HG03439 (cell line): ENCODE measurements around the gene NAA10.
A peak's percentile ranks its signal among the peaks of the same experiment; 100 is the strongest.

Source experiments
- ATAC-seq: cut with Tn5 transposase; IDR thresholded peaks from one replicate; pipeline ENCODE4 v1.9.1; 2021; ENCODE audit warnings: mild to moderate bottlenecking, moderate library complexity; ENCODE audit not compliant: unreplicated experiment

The NAA10 gene

DNA sequence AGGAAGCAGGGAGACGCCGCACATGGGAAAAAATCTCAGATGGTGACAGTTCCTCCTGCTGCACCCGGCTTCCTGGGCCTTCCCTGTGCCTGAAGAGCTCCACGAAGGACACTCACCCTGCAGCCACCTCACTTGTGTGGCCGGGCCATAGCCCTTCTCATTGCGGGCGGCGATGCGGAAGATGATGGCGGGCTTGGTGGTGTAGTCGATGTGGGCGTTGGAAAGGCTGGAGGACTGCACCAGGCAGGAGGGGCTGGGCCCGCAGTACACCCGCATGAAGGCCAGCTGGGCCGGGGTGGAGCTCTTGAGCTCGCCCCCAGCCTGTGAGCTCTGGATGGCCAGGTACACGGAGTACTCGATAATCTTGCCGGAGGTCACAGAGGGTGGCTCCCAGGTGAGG is 15.3 kb upstream of the NAA10 start:
- ATAC-seq: no peak

DNA sequence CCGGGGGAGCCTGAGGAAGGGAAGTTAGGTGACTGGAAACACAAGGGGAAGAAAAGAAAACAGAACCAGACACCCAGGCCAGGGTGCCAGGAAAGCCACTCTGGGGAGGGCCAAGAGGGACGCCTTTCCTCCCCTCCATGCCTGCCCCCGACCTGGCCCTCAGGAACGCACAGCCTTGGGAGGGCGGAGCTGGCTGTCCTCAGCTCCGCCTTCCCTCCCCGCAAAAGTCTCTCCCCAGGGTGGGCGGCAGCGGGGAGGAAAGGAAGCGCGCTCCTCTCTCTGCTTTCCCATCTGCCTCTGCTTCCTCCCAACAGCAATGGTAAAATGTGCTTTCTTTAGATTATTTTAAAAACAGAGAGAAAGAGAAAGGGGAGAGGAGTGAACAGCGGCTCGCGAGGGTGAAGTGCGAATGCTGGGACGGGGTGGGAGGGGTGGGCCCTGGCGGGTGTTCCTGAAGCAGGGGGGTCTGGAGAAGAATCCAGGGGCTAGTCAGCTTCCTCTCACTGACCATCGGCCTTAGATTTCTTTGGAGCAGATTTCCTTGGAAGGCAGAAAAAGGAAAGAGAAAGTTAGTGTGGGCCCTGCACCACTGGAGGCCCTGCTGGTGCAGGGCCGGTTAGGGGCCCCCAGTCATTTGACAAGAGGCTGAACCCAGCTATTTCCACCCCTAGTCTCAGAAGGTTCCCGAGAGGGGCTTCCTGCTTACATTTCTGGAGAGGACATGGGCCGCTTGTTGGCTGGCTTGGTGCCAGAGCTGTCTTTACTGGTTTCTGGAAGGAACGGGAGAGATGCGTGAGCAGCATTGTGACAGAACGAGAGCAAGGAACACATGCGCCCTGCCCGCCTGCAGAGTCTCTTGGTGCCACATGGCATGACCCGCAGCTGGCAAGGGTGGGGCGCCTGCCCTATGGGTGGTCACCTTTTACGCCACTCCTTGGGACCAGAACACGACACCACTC is 14.3 kb upstream of the NAA10 start:
- ATAC-seq: no peak

DNA sequence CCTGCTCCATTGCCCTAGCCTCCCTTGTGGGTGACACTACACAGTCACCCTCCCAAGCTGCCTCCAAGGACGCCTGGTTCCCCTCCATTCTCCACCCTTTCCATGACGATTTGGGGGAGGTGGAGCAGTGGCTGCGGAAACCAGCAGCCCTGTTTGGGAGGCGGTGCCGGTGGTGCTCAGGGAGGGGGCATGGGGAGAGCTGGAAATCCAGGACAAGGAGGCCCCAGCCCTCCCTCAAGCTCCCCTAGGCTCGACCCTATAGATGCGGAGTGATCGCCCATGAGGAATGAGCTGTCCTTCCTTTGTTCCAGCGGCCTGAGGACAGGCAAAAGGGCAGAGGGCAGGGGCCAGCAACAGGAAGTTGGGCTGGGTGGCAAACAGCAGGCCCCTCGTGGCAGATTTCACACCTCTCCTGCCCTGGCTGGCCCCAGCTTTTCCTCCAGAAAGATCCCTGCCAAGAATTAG is 13.2 kb upstream of the NAA10 start:
- no peak for ATAC-seq

DNA sequence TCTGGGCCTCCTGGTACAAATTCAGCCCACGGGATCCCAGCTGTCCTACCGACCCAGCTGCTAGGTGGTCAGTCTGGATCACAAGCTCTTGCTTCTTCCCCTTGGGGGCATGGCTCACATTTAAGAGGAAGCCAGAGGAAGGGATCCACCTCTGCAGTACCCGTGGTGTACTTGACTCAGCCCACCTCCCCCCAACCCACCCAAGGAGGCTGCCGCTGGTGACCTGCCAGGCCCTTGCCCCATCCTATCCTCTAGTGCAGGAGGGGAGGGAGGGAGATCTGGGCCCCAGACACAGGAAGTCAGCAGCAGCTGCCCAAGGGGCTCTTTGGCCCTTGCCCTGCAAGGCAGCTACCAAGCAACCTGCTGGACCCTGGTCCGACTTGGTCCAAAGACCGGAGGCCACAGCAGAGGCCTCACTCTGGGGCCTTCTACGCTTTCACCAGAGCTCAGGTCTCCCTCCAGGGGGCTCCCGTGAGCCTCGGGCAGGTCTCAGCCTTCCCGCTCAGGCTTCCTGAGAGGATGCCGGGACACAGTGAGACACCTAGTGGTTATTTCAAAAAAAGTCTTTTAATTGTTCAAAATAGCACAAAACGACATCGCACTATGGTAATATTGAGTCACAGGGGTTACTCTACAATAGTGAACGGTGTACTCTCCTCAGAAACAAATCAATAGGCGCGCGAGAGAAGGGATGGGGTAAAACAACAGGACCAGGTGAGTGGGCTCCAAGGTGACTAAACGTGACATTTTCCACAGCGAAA is 12.4 kb upstream of the NAA10 start:
- peak; percentile 55 for ATAC-seq

DNA sequence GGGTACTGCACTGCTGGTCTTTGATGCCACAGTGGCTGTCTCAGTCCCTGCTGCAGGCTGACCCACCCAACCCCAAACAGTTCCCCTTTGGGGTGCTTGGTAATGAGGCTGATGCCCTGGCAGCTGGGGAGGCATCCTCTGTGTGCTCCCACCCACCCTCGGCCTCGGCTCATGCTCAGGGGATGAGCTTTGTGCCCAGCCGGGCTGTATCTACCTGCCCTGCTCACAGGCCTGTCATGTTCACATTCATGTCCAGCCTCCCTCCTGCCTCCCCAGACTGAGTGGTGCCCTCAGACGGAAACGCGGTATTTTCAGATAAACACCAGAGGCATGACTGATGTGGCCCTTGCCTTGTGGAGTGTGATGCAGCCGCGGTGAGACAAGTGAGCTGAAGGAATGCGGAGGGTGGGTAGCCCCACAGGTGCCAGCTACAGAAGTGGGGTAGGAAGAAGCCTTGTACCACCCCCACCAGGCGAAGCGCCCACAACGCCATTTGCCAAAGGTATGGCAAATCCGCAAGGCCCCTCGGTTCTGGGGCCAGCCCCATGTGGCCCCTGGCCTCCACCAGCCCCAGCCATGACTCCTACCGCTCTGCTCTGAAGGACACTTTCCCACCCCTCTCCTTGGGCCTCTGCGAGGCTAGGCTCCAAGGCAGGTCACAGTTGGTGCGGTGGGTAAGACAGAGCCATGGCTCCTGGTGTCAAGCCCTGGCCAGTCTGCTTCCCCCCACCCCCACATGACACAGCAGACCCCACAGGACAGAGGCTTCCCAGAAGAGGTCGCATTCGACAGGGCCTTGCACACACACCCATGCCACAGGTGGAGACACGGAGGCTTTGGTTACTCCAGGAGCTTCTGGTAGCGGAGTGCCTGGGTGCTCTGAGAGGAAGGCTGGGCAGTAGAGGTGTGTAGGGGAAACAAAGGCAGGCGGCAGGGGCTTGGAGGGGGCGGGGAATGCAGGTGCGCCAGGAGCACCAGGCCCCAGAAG is 11.4 kb upstream of the NAA10 start:
- ATAC-seq: no peak

DNA sequence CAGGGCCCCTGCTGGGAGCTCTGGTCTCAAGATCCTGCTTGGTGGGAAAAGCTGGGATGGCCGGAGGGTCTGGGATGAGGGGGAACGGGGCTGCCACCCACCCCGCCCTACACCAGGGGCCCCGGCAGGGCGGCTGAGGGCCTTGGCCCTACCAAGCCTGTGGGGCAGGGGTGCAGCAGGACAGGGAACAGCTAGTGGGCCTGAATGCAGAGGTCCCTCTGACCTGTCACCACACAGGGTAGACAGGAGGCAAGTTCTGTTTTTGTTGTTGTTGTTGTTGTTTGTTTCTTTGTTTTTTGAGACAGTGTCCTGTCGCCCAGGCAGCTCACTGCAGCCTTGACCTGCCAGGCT is 9.9 kb upstream of the NAA10 start:
- no peak for ATAC-seq

DNA sequence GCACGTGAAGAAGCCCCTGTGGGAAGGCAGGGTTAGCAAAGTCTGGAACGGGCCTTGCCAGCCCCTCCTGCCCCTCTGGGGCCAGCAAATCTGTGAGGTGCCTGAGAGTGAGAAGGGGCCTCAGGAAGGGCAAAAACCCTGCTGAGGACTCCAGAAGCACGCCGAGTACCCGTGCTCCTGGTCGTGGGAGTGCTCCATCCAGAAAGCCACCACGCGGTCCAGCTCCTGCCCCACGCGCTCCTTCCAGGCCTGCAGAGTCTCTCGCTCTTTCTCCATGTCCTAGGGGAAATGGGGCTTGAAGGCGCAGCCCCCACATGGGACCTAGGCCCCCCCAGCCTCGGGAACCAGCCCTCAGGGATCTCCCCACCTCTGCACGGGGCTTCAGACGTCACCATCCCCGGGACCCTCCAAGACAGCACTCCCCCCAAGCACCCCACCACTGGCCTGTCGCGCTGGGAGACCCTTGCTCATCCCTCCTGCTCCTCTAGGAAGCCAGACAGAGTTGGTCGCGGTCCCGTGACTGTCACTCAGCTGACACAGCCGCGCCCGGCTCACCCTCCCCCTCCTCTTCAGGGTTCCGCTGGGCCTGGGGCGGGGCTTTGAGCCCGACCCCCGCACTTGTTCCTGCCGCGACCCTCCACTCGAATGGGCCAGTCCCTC is 9.4 kb upstream of the NAA10 start, which contains the start of gene RENBP:
RENBP (minus strand) TSS at position 504 of the 660 bp plus-strand sequence; CDS start at position 471, 33 bp downstream.
- no peak for ATAC-seq

DNA sequence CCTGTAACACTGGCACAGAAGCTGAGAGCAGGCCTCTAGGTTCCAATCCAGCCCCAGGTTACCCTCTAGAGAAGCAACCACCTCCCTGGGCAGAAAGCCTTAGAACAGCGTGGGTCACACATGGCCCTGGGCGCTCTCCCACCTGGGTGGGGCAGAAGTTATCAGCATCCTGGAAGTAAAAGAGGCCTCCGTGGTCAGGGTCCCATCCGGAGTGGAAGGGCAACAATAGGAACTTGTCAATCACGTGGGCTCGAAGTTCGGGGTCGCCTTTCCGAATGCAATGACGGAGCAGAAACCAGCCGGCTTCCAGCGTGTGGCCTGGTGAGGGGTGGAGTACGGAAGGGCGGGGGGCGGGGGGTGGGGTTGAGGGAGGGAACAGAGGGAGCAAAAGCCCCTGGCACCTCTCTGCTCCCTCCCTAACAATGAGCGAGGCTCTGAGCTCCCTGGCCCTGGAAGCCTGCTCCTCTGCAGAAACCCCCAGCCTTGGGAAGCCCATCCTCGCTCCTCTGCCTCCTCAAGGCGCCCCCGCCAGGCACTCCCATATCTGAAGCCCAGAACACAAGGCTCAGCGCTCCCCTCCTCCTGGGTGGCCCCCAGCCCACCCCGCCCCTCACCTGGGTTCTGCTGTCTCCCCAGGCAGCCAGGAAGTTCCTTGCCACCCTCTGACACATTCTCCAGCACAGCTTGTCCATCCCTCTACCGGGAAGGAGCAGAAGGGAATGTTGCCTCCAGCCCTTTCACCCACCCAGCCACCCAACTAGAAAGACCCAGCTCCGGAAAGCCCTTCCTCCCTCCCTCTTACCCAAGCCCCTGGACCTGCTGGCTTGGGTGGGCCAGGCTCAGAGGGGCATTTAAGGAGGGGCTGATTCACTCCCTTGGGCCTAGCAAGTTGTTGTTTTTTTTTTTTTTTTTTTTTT is 6.8 kb upstream of the NAA10 start:
- no peak for ATAC-seq

DNA sequence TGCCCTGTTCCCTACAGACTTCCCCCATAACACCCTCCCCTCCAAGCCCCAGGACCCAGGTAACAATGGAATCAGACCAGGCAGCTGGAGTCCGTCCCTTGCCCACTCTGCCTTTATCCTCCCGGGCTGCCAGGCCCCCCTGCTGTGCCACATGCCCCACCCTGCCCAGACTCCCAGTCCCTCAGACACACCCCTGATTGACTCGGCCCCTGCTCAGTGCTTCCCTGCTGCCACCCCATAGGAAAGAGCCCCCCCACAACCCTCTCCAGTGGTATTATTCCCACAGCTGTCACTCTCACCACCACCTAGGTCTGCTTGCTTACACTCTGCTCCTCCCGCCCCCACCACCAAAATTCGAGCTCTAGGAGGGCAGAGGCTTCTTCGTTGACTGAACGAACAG is 4.7 kb upstream of the NAA10 start:
- ATAC-seq: no peak

DNA sequence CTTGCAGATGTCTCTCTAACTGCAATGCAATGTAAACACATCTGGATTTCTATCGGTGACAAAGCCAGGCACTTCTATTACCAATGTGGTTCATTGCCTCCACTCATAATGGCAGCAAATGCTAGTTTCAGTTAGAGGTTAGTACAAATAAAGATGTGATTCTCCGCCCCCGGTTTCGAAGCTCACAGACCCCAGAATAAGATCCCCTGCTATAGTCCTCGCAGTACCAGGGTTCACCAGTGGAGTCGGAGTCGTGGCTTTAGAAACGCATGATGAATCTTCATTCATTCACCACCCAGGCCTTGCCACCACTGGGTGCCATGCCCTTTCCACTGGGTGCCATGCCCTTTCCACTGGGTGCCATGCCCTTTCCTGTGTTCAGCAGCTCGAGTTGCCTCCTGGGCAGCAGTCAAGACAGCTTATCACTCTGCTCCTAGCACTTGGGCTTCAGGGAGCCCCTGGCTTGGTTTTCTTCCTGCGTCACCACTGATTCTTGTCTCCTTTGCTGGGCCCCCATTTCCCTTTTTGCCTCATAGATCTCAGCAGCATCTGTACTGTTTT is 3.5 kb upstream of the NAA10 start:
- no peak for ATAC-seq

DNA sequence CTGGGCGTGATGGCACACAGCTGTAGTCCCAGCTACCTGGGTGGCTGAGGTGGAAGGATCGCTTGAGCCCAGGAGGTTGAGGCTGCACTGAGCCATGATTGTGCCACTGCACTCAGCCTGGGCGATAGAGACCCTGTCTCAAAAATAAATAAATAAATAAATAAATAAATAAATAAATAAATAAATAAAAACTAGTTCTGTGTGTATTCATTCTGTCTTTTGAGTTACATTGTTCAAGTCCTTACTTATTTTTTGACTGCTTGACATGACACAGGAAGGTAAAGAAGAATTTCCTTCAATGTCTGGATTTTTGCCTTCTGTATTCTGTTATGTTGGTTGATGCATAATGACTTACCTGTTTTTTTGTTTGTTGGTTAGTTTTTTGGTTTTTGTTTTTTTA is 2.2 kb upstream of the NAA10 start:
- no peak for ATAC-seq

DNA sequence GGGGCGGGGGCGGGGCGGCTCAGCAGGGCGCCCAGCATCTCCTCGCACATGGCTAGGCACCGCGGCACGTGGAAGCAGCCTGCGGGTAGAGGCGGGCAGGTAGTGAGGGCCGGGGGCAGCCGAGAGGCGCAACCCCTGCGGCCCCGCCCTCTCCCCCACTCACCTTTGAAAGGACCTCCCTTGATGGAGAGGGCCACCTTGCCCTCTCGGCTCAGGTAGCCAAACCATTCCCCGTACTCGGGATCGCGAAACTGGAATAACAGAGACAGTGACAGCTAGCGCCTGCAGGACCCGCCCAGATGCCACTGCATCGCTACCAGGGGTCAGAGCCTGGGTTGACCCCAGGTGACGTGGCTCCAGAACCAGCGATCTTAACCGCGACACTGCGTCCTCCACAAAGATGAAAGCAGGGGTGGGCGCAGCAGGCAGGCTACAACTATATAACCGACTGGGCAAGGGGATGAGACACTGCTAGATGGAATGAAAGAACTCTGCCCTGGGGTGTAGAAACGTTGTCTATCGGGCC is 552 bp upstream of the NAA10 start:
- ATAC-seq: no peak

DNA sequence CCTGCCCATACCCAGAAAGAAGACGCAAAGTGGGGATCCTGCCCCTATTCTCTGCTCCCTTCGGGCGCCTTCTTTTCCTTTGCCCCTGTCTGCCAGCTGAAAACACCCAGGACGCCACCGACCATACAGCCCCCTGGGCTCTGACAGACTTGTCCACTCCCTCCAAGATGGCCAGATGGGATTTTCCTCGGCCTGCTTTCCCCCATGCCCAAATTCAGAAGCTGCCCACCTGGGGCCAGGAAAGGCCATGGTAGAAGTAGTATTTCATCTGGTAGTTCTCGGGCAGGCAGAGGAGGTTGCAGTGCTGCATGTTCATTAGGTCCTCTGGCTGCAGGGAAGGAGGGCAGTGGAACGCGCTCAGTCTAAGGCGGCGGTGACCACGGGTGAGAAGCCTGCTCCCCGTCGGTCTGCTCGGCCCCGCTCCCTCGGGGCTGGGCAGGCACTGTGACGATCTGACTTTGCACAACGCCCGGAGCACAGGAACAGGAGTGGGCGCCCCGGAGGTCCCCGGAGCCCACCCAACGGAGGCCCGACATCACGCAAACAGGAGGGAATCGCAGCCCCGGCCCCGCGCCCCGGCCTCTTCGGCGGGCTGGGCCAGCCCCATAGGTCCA is 582 bp downstream of the NAA10 start:
- no peak for ATAC-seq

DNA sequence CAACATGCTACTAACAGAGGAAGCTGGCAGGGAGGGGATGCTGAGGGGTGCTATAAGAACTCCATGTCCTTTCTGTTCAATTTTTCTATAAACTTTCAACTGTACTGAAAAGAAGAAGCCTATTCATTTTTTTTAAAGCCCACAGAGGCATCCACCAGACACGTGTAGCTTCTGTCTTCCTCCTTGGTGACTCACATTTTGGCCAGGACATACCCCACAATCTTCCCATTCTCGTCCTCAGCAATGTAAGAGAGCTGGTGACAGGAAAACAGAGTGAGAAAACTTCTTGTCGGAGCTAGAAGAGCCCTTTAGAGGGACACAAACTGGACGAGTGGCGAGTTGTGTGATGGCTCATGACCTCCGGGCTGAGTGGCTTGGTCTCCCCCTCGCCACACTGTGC is 1.1 kb downstream of the NAA10 start:
- no peak for ATAC-seq

DNA sequence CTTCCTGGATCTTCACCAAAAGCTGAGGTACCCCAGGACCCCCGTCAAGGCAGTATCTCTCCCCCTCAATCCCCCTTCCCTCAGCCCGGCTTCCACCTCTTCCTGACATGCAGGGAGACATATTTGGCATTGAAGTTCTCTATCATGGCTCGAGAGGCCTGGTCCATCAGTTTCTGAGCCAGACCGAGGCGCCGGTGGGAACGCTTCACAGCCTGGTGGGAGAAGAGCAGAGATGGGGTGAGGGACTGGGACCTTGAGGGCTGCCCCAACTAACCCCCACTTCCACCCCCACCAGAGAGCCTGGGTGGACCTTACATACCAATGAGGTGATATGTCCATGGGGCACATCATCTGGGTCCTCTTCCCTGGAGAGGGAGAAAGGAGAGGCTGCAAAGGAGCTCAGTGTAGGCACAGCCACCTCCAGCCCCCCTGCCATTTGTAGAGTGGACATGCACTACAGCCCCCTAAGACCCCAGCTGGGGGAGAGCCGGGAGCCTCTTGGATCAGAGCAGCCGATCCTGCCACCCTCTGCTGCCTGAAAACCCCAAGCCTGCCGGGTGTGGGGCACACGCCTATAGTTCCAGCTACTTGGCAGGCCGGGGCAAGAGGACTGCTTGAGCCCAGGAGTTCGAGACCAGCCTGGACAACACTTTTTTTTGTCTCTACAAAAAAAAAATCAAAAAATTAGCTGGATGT is 2.5 kb downstream of the NAA10 start:
- ATAC-seq: no peak

DNA sequence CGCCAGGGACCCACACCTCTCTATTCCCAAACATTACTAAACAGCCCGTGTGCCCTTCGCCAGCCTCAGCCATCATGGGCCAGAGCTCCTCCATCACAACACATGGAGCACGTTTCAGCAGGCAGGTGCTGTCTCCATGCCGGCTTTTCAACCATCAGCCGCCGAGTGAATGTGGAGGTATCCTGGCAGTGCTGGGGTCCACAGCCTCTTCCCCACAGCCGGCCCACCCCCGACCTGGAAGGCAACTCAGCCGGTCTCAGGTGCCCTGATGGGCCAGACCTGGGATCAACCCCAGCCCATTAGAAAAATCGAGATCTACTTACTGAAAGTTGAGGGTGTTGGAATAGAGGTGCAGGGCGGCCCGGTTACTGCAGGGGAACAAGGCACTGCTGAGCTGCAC is 3.1 kb downstream of the NAA10 start:
- no peak for ATAC-seq

DNA sequence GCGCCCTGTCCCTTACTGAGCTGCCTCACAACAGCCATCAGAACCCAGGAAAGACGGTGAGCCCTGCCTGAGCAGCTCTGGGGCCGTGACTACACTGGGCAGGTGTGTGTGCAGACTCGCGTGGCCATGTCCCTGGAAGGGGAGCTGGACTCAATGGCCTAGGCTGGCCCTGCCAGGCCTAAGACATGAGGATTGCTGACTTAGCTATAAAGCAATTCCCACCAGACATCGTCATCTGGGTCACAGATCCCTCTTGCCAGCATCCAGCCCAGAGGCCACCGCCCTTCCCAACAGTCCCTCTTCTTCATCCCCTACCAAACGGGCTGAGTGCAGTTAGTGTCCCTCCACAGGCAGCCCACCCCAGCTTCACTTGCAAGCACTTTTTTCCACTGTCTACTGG is 3.7 kb downstream of the NAA10 start:
- no peak for ATAC-seq
